Measurements from ENCODE around the gene FARP1. TPM values are rescaled to one million over a fixed set of nuclear protein-coding genes. Genes with fewer than 3 reads are reported as not detected.

Gene FARP1
- total RNA-seq, 2 experiments from 2014 or later = not detected

DNA sequence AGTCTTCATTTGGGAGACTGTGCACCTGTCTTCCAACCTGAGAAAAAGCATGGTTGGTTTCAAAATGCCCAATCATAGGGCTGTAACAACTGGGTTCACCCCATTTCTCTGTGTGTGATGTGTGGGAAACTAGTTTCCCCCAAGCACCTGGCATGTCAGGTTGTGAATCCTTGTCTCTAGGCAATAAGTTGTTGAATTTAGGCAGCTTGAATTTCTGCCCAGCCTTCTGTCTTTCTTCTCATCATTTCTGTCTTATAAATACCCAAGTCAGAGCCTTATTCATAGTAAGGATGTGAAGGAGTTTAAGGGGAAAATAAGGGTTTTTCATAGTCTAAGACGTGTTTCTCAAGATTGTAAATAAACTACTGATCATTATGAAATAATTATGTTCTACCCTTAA lies 204.9 kb downstream of the FARP1 start:
- no peaks in the 10 kb centered on the region for H3K79me2 ChIP-seq (ENCODE audit: insufficient read depth, low read depth, low read length)
- no peaks in the 10 kb centered on the region for H3K9me2 ChIP-seq (ENCODE audit: insufficient read depth, low read length)
- no TSS peak for BruUV-seq (replicated peaks)
- no peak for DNase-seq (ENCODE audit: low spot score)
- ChIA-PET CTCF (ENCODE audit: unreplicated experiment) (no interaction called here), POLR2A (no interaction called here)
- no peaks in the 10 kb centered on the region for H4K20me1 ChIP-seq (ENCODE audit: insufficient read depth, low read length)
- H3K4me2 ChIP-seq (ENCODE audit: low read length) = no peak overlapping the region
- H3K4me1 ChIP-seq (ENCODE audit: insufficient read depth, low read length, poor library complexity, severe bottlenecking) = no peaks in the 10 kb centered on the region
- intact Hi-C loops (cut with micrococcal nuclease; ENCODE audit: unreplicated experiment) = no loop called here
- H2AFZ ChIP-seq (ENCODE audit: low read length) = no peak overlapping the region
- TF ChIP-seq, protein P1, sequence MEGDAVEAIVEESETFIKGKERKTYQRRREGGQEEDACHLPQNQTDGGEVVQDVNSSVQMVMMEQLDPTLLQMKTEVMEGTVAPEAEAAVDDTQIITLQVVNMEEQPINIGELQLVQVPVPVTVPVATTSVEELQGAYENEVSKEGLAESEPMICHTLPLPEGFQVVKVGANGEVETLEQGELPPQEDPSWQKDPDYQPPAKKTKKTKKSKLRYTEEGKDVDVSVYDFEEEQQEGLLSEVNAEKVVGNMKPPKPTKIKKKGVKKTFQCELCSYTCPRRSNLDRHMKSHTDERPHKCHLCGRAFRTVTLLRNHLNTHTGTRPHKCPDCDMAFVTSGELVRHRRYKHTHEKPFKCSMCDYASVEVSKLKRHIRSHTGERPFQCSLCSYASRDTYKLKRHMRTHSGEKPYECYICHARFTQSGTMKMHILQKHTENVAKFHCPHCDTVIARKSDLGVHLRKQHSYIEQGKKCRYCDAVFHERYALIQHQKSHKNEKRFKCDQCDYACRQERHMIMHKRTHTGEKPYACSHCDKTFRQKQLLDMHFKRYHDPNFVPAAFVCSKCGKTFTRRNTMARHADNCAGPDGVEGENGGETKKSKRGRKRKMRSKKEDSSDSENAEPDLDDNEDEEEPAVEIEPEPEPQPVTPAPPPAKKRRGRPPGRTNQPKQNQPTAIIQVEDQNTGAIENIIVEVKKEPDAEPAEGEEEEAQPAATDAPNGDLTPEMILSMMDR (conservative IDR thresholded peaks at IDR 0.05; ENCODE audit: low read length) = no peak
- no peak for TF ChIP-seq EZH2phosphoT487 (IDR thresholded peaks at IDR 0.05; ENCODE audit: borderline replicate concordance, low read depth, low read length)
- H3K9me3 ChIP-seq (ENCODE audit: low read length) = no peaks in the 10 kb centered on the region
- H3K4me3 ChIP-seq (ENCODE audit: low read depth, low read length, poor library complexity, severe bottlenecking) = no peak overlapping the region
- H3K27ac ChIP-seq (ENCODE audit: low read depth, low read length, poor library complexity, severe bottlenecking) = no peak overlapping the region
- H3K36me3 ChIP-seq (ENCODE audit: insufficient read depth, low read length) = no peaks in the 10 kb centered on the region

DNA sequence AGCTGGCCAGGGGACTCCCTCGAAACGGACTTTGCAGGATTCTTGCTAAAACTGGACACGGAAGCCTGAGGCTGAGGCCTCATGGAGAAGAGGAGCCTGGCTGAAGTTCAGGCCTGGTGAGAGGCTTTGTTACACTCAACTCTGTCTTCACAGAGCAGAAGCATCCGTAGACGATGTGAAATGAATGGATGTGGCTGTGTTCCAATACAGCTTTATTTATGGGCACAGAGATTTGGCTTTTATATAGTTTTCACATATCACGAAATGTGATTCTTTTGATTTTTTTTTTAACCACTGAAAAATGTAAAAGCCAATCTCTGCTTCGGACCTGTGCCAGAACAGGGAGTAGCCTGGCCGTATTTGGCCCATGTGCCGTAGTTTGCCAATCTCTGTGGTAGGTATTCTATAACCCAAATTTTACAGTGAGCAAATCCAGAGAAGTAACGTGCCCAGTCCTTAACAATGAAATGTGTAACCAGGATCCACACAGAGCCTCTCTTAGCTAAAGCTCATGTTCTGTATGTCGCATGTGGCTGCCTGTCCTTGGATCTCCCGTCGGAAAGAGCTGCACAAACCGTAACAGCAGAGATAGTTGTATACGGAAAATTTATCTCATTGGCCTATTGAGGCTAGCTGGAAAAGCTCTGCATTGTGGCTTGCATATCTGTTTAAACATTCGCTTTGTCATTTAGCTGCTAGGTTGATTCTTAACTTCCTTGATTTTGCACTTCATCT lies 205.7 kb downstream of the FARP1 start:
- CTCF ChIA-PET (ENCODE audit: unreplicated experiment) = no interaction called here
- DNase-seq (ENCODE audit: low spot score) = no peak
- Histone ChIP-seq H3K79me2 (ENCODE audit: insufficient read depth, low read depth, low read length) (no peaks in the 10 kb centered on the region), H3K36me3 (ENCODE audit: insufficient read depth, low read length) (no peaks in the 10 kb centered on the region), H3K4me3 (ENCODE audit: low read depth, low read length, poor library complexity, severe bottlenecking) (no peak overlapping the region), H4K20me1 (ENCODE audit: insufficient read depth, low read length) (no peaks in the 10 kb centered on the region), H3K4me1 (ENCODE audit: insufficient read depth, low read length, poor library complexity, severe bottlenecking) (no peaks in the 10 kb centered on the region), H3K4me2 (ENCODE audit: low read length) (no peak overlapping the region), H3K9me3 (ENCODE audit: low read length) (no peaks in the 10 kb centered on the region), H3K27ac (ENCODE audit: low read depth, low read length, poor library complexity, severe bottlenecking) (no peak overlapping the region), H2AFZ (ENCODE audit: low read length) (no peak overlapping the region), H3K9me2 (ENCODE audit: insufficient read depth, low read length) (no peaks in the 10 kb centered on the region)
- intact Hi-C loops (cut with micrococcal nuclease; ENCODE audit: unreplicated experiment) = no loop called here
- no TSS peak for BruUV-seq (replicated peaks)
- no peak for TF ChIP-seq EZH2phosphoT487 (IDR thresholded peaks at IDR 0.05; ENCODE audit: borderline replicate concordance, low read depth, low read length)
- TF ChIP-seq, protein P1 (conservative IDR thresholded peaks at IDR 0.05; ENCODE audit: low read length) = no peak
- POLR2A ChIA-PET = interaction anchor here (0.6 kb wide), 1 partner anchor 34 kb away, joined by 4 read pairs; no protein-coding TSS in a partner anchor

DNA sequence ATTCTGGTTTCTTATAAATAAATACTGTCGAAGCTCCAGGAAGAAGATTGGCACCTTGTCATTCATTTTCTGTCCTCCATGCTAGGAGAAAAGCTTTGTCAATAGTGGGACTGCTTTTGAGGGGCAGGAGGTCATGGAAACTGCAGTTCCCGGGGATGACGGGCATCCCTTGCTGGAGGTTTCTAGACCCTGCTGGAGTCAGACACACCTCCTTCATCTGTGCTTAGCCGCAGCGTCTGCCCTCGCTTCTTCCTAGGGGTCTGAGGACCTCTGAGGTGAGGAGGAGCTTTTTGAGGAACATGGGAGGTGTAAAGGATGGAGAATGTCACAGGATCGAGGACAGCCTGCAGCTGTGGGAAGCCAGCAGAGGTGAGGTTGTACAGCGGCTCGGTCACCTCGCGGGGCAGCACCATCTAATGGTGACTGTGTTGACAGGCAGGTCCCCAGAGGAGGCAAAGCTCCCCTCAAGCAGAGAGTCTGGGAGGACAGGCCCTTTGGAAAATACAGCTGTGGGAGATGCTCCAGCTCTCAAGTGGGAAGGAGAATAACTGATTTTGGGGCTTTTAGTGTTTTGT lies 206.9 kb downstream of the FARP1 start:
- intact Hi-C loops (cut with micrococcal nuclease; ENCODE audit: unreplicated experiment) = no loop called here
- no peak overlapping the region for H3K4me3 ChIP-seq (ENCODE audit: low read depth, low read length, poor library complexity, severe bottlenecking)
- ChIA-PET POLR2A (interaction anchor here (0.9 kb wide), 1 partner anchor 1163 kb away, joined by 3 read pairs; no protein-coding TSS in a partner anchor), CTCF (ENCODE audit: unreplicated experiment) (no interaction called here)
- no peaks in the 10 kb centered on the region for H3K9me3 ChIP-seq (ENCODE audit: low read length)
- peak; percentile 2 for DNase-seq (ENCODE audit: low spot score)
- H3K4me1 ChIP-seq (ENCODE audit: insufficient read depth, low read length, poor library complexity, severe bottlenecking) = no peaks in the 10 kb centered on the region
- no peaks in the 10 kb centered on the region for H3K36me3 ChIP-seq (ENCODE audit: insufficient read depth, low read length)
- H3K9me2 ChIP-seq (ENCODE audit: insufficient read depth, low read length) = no peaks in the 10 kb centered on the region
- TF ChIP-seq, protein P1 (conservative IDR thresholded peaks at IDR 0.05; ENCODE audit: low read length) = peak; percentile 45
- no peak for TF ChIP-seq EZH2phosphoT487 (IDR thresholded peaks at IDR 0.05; ENCODE audit: borderline replicate concordance, low read depth, low read length)
- no peak overlapping the region for H2AFZ ChIP-seq (ENCODE audit: low read length)
- H3K27ac ChIP-seq (ENCODE audit: low read depth, low read length, poor library complexity, severe bottlenecking) = no peak overlapping the region
- H3K79me2 ChIP-seq (ENCODE audit: insufficient read depth, low read depth, low read length) = no peaks in the 10 kb centered on the region
- no peak overlapping the region for H3K4me2 ChIP-seq (ENCODE audit: low read length)
- H4K20me1 ChIP-seq (ENCODE audit: insufficient read depth, low read length) = no peaks in the 10 kb centered on the region
- no TSS peak for BruUV-seq (replicated peaks)
